Measurements from ENCODE around the gene EEIG1. TPM values are rescaled to one million over a fixed set of nuclear protein-coding genes. Genes with fewer than 3 reads are reported as not detected.

EEIG1 gene
- total RNA-seq, 2 experiments from 2014 or later = 50.7 to 58.0 TPM

DNA sequence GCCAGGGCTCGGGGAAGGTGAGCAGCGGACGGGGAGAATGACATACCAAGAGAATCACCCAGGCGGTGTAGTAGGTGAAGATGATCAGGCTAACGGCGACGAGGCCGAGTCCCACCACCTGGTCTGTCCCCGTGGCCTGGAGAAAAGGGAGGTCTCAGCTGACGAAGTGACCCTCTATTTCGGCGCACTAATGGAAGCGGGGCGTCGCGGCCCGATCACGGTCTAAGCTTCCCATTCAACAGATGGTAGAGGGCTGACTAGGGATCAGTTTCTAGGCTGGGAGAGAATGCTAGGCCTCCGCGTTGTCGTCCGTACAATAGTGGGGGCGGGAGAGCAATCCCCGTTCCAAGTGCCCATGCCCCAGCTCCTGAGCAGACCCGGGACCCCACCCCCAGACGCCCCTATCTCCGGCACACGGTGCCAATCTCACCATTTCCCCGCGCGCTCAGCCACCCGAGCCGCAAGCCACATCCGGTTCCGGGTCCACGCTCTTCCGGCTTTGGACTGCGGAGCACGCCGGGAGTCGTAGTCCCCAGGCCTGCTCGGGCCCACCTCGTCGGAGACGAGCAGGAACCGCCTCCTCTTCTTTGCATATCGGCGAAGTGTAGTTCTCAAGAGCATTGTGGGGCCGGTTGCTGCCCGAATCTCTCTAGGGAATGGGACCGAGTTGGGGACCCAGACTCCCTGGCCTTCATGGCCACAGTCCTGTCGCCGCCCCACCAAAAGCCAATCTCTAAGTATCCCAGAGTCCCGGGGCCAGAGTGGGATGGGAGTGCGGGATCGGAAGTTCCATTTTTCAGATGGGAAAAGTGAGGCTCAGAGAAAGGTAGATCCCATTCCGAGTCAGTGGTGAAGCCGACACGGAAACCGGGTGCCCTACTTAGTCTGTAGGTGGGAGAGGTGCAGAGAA is 43.1 kb downstream of the EEIG1 start, which contains the start of gene DPM2:
DPM2 (minus strand) TSS at position 467 of the 910 bp plus-strand sequence; CDS start at position 433, 34 bp downstream.
- ChIA-PET CTCF (interaction anchor here (1.1 to 15.3 kb wide), 4 partner anchors 15 to 99 kb away, joined by 3 to 347 read pairs (median 6); no protein-coding TSS in a partner anchor), POLR2A (interaction anchor here (0.7 to 1.0 kb wide), 2 partner anchors 9 to 97 kb away, joined by 3 read pairs; no protein-coding TSS in a partner anchor)
- peak; percentile 91 for DNase-seq
- H3K27ac Mint-ChIP-seq = peak within 1 kb of the TSS; percentile 89
- H3K9me3 Mint-ChIP-seq = no peaks in the 10 kb centered on the region
- H3K4me1 Mint-ChIP-seq (ENCODE audit: low read depth) = peaks cover 43% of the 10 kb centered on the region
- intact Hi-C loops (cut with micrococcal nuclease) = loop anchor here (2.0 to 5.0 kb wide), 2 partner anchors 33 to 180 kb away; no protein-coding TSS in a partner anchor
- H3K27me3 Mint-ChIP-seq = no peaks in the 10 kb centered on the region
- peak within 1 kb of the TSS; percentile 90 for H3K4me3 Mint-ChIP-seq
- peaks cover 34% of the 10 kb centered on the region for H3K36me3 Mint-ChIP-seq

DNA sequence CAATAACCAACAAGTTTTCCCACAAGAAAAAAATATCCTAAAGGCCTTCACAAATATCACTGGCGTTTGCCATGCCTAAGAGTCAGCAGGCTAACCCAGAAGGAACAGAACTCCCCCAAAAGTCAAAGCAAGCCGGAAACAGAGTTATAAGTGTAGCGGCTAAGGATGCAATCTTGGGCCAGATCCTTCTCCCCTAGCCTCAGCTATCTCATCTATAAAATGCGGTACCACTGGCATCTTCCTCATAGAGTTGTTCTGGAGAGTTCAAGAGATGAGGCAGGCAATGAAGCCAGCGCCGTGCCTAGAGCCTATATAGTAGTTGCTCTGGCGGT is 43.8 kb downstream of the EEIG1 start:
- Mint-ChIP-seq H3K27ac (peak overlapping the region; percentile 89), H3K9me3 (no peaks in the 10 kb centered on the region), H3K4me3 (peak overlapping the region; percentile 90), H3K4me1 (ENCODE audit: low read depth) (peaks cover 43% of the 10 kb centered on the region), H3K27me3 (no peaks in the 10 kb centered on the region), H3K36me3 (peaks cover 29% of the 10 kb centered on the region)
- ChIA-PET POLR2A (interaction anchor here (0.7 to 1.0 kb wide), 2 partner anchors 8 to 98 kb away, joined by 3 read pairs; no protein-coding TSS in a partner anchor), CTCF (interaction anchor here (1.1 to 15.3 kb wide), 4 partner anchors 14 to 99 kb away, joined by 3 to 347 read pairs (median 6); no protein-coding TSS in a partner anchor)
- intact Hi-C loops (cut with micrococcal nuclease) = loop anchor here (2.0 to 5.0 kb wide), 2 partner anchors 34 to 180 kb away; no protein-coding TSS in a partner anchor
- DNase-seq = no peak

DNA sequence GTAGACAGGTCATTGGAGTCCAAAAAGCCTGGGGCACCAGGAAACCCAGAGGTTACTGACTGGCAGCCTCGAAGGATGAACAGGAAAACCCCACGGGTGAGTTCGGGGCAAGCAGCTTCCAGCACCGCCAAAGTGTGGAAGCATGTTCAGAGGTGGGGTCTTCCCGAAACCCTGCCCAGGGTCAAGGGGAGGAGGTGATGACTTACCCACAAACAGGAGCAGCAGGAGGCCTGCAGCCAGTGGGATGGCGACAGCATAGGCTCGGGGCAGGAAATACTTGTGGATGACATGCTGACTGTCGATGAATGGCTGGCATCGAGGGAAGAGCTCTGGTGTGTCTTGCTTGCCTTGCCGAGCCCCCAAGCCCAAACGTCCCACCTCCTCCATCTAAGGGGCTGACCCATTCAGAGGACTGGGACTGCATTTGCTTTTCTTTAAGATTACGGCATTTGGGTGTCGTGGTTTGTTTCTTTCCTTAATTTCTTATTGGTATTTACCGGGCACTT is 44.4 kb downstream of the EEIG1 start:
- no peaks in the 10 kb centered on the region for H3K27me3 Mint-ChIP-seq
- peaks cover 46% of the 10 kb centered on the region for H3K4me1 Mint-ChIP-seq (ENCODE audit: low read depth)
- peak overlapping the region; percentile 90 for H3K4me3 Mint-ChIP-seq
- H3K9me3 Mint-ChIP-seq = no peaks in the 10 kb centered on the region
- H3K36me3 Mint-ChIP-seq = peaks cover 29% of the 10 kb centered on the region
- CTCF ChIA-PET = interaction anchor here (1.1 to 15.3 kb wide), 5 partner anchors 14 to 100 kb away, joined by 3 to 347 read pairs (median 3); partner anchors contain the start of gene EEIG1
- H3K27ac Mint-ChIP-seq = peak overlapping the region; percentile 74
- DNase-seq = no peak
- intact Hi-C loops (cut with micrococcal nuclease) = loop anchor here (2.0 to 5.0 kb wide), 2 partner anchors 34 to 181 kb away; no protein-coding TSS in a partner anchor
- POLR2A ChIA-PET = no interaction called here

DNA sequence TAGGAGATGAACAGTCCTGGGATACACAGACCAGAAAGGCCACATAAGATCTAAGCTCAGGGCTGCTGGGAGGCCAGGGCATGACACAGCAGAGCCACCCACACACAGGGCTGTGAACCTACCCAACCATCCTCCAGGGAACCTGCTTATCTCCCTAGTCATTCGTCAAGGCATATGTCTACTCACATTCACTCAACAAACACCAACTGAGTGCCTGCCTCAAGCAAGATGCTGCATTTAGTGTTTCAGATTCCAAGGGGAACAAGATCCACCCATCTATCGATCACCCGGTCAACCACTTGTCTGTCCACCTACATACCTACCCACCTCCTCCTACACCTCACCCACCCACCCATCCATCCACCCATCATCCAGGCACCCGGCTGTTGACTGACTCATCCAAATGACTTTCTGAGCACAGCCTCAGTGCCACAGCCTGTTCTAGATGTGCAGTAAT is 45.0 kb downstream of the EEIG1 start:
- ChIA-PET CTCF (interaction anchor here (0.9 to 15.3 kb wide), 7 partner anchors 8 to 201 kb away, joined by 3 to 347 read pairs (median 3); partner anchors contain the start of genes EEIG1 and TOR2A), POLR2A (no interaction called here)
- Mint-ChIP-seq H3K4me3 (peak overlapping the region; percentile 90), H3K4me1 (ENCODE audit: low read depth) (peaks cover 52% of the 10 kb centered on the region), H3K9me3 (no peaks in the 10 kb centered on the region), H3K27me3 (no peaks in the 10 kb centered on the region), H3K36me3 (peaks cover 29% of the 10 kb centered on the region), H3K27ac (peak overlapping the region; percentile 74)
- intact Hi-C loops (cut with micrococcal nuclease) = loop anchor here (2.0 to 5.0 kb wide), 2 partner anchors 35 to 182 kb away; no protein-coding TSS in a partner anchor
- DNase-seq = peak; percentile 66

DNA sequence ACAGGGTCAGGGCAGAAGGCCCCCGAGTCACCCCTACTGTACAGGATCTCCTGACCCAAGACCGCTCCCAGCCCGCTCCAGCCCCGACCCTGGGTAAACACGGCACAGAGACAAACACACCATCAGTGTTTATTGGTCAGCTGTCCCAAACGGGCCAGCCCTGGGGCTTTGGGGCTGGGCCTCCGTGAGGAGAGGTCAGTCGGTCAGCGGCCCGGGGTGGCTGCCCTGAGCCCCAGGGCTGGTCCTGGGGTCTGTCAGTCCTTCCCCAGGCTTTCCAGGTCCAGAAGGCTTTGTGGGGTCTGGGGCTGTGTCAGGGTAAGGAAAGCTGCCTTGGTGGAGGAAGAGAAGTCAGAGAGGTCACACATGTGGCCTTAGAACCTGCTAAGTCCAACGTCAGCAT is 45.8 kb downstream of the EEIG1 start:
- Mint-ChIP-seq H3K9me3 (no peaks in the 10 kb centered on the region), H3K4me1 (ENCODE audit: low read depth) (peaks cover 55% of the 10 kb centered on the region), H3K36me3 (peaks cover 26% of the 10 kb centered on the region), H3K27ac (no peak overlapping the region), H3K4me3 (peak overlapping the region; percentile 25), H3K27me3 (no peaks in the 10 kb centered on the region)
- POLR2A ChIA-PET = no interaction called here
- intact Hi-C loops (cut with micrococcal nuclease) = loop anchor here (5.0 kb wide), 1 partner anchor 182 kb away; no protein-coding TSS in a partner anchor
- DNase-seq = no peak
- CTCF ChIA-PET = interaction anchor here (0.9 to 15.3 kb wide), 7 partner anchors 9 to 200 kb away, joined by 3 to 347 read pairs (median 3); partner anchors contain the start of genes EEIG1 and TOR2A

GRCh38 chr9:127934248-127934647 is 46.5 kb downstream of the EEIG1 start:
- no peaks in the 10 kb centered on the region for H3K9me3 Mint-ChIP-seq
- intact Hi-C loops (cut with micrococcal nuclease) = no loop called here
- H3K36me3 Mint-ChIP-seq = peaks cover 26% of the 10 kb centered on the region
- DNase-seq = no peak
- H3K4me3 Mint-ChIP-seq = no peak overlapping the region
- H3K27ac Mint-ChIP-seq = no peak overlapping the region
- H3K4me1 Mint-ChIP-seq (ENCODE audit: low read depth) = peaks cover 57% of the 10 kb centered on the region
- no peaks in the 10 kb centered on the region for H3K27me3 Mint-ChIP-seq
- POLR2A ChIA-PET = no interaction called here
- CTCF ChIA-PET = interaction anchor here (1.4 to 15.3 kb wide), 4 partner anchors 9 to 199 kb away, joined by 3 to 347 read pairs (median 4); partner anchors contain the start of gene TOR2A

GRCh38 chr9:127931092-127931881 is 49.5 kb downstream of the EEIG1 start:
- peak; percentile 50 for DNase-seq
- intact Hi-C loops (cut with micrococcal nuclease) = no loop called here
- POLR2A ChIA-PET = interaction anchor here (1.0 kb wide), 1 partner anchor 50 kb away, joined by 5 read pairs; no protein-coding TSS in a partner anchor

More at GRCh38 chr9:127931092-127931881, 49.5 kb downstream of the EEIG1 start:
- Mint-ChIP-seq H3K27me3 (peaks cover 1% of the 10 kb centered on the region), H3K27ac (no peak overlapping the region), H3K4me3 (peak overlapping the region; percentile 48), H3K4me1 (ENCODE audit: low read depth) (peaks cover 40% of the 10 kb centered on the region), H3K9me3 (no peaks in the 10 kb centered on the region), H3K36me3 (peaks cover 17% of the 10 kb centered on the region)
- CTCF ChIA-PET = interaction anchor here (1.1 to 2.7 kb wide), 2 partner anchors 9 to 102 kb away, joined by 4 to 14 read pairs; no protein-coding TSS in a partner anchor

Other genes with a start within 250 kb of the EEIG1 start
- gene TOR2A, start 245.7 kb downstream of the EEIG1 start, total RNA-seq = 10 to 100 TPM; 12.7 to 16.2 TPM
- gene SH2D3C, start 202.3 kb downstream of the EEIG1 start, total RNA-seq = 10 to 100 TPM; 34.5 to 35.3 TPM
- 10 to 100 TPM; 99.4 to 99.6 TPM for gene CDK9, start 195.0 kb downstream of the EEIG1 start, total RNA-seq
- gene FPGS, start 178.1 kb downstream of the EEIG1 start, total RNA-seq = 10 to 100 TPM; 80.0 to 83.9 TPM
- 10 to 100 TPM; 12.0 to 12.2 TPM for gene ENG, start 126.3 kb downstream of the EEIG1 start, total RNA-seq
- 10 to 100 TPM; 27.7 to 28.5 TPM for gene AK1, start 103.3 kb downstream of the EEIG1 start, total RNA-seq
- gene ST6GALNAC6, start 81.4 kb downstream of the EEIG1 start, total RNA-seq = 10 to 100 TPM; 50.1 to 53.8 TPM
- gene ST6GALNAC4, start 63.9 kb downstream of the EEIG1 start, total RNA-seq = 10 to 100 TPM; 21.2 to 23.5 TPM
- gene PIP5KL1, start 50.2 kb downstream of the EEIG1 start, total RNA-seq = 1 to 10 TPM in 1 of 2 experiments, under 1 TPM in 1; 0.94 to 2.9 TPM
- gene DPM2, start 43.1 kb downstream of the EEIG1 start, total RNA-seq = 10 to 100 TPM; 41.5 to 42.0 TPM
- 10 to 100 TPM; 10.2 to 14.5 TPM for gene NAIF1, start 86.3 kb upstream of the EEIG1 start, total RNA-seq
- 10 to 100 TPM; 17.1 to 17.3 TPM for gene SLC25A25, start 87.2 kb upstream of the EEIG1 start, total RNA-seq
- 10 to 100 TPM; 43.4 to 43.6 TPM for gene PTGES2, start 146.7 kb upstream of the EEIG1 start, total RNA-seq
- not detected for gene LCN2, start 168.5 kb upstream of the EEIG1 start, total RNA-seq
- 10 to 100 TPM; 86.9 to 90.1 TPM for gene BBLN, start 179.3 kb upstream of the EEIG1 start, total RNA-seq
- 100 to 1,000 TPM in 1 of 2 experiments, 10 to 100 TPM in 1; 95.4 to 105 TPM for gene CIZ1, start 210.6 kb upstream of the EEIG1 start, total RNA-seq
- gene DNM1, start 222.4 kb upstream of the EEIG1 start, total RNA-seq = 1 to 10 TPM in 1 of 2 experiments, under 1 TPM in 1; 0.63 to 1.1 TPM